Measurements from ENCODE around the gene VIPR2. TPM values are rescaled to one million over a fixed set of nuclear protein-coding genes. Genes with fewer than 3 reads are reported as not detected.
A peak's percentile ranks its signal among the peaks of the same experiment; 100 is the strongest.

Gene VIPR2
- total and polyA plus RNA-seq, 7 experiments from 2014 or later = 0.27 to 1.3 (median 0.98) TPM; not detected in 4

DNA sequence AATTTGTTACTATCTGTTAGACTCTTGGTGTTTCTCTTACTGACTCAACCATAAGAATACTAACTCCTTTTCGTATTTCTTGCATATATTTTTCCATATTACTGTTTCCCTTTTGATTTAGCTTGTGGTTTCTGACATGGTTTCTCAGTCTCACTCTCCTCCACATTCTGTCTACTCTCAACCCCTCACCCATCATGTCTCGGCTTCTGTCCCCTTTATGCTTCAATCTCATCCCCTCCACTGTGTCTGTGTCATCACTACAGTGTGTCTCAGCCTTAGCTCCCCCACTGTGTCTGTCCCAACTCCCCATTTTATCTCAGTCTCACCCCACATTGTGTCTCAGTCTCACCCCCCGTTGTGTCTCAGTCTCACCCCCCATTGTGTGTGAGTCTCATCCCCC lies 126.9 kb downstream of the VIPR2 start:
- intact Hi-C loops (cut with micrococcal nuclease) = no loop called here
- H3K9me3 ChIP-seq (ENCODE audit: control insufficient read depth in 2 of 3, low read length in 3 of 3) = no peaks in the 10 kb centered on the region
- no peaks in the 10 kb centered on the region for H3K36me3 ChIP-seq (ENCODE audit: control insufficient read depth in 2 of 3, insufficient read depth in 3 of 3, low read length in 3 of 3)
- no peak overlapping the region for H3K4me3 ChIP-seq (ENCODE audit: low read length)
- H3K27ac Mint-ChIP-seq = peak overlapping the region in 2 of 9 donors; percentile 54 to 84
- peaks cover 4 to 10% (median 7%) of the 10 kb centered on the region in 7 donors for H3K4me1 Mint-ChIP-seq
- H3K4me3 Mint-ChIP-seq = peak overlapping the region in 1 of 10 donors; percentile 34
- peaks cover 0 to 10% (median 0%) of the 10 kb centered on the region in 11 donors for H3K9me3 Mint-ChIP-seq
- ATAC-seq = no peak
- CTCF ChIA-PET = no interaction called here
- H3K4me1 ChIP-seq (ENCODE audit: control insufficient read depth in 2 of 2, insufficient read depth in 2 of 2, low read length in 2 of 2) = no peaks in the 10 kb centered on the region
- H3K27me3 ChIP-seq (ENCODE audit: control insufficient read depth in 2 of 2, insufficient read depth in 2 of 2, low read length in 2 of 2) = no peaks in the 10 kb centered on the region
- H3K36me3 Mint-ChIP-seq = no peaks in the 10 kb centered on the region
- peaks cover 0 to 4% (median 0%) of the 10 kb centered on the region in 5 donors for H3K27me3 Mint-ChIP-seq
- H3K27ac ChIP-seq (ENCODE audit: low read depth, low read length) = no peak overlapping the region
- no peak for DNase-seq
- POLR2A ChIA-PET = no interaction called here

DNA sequence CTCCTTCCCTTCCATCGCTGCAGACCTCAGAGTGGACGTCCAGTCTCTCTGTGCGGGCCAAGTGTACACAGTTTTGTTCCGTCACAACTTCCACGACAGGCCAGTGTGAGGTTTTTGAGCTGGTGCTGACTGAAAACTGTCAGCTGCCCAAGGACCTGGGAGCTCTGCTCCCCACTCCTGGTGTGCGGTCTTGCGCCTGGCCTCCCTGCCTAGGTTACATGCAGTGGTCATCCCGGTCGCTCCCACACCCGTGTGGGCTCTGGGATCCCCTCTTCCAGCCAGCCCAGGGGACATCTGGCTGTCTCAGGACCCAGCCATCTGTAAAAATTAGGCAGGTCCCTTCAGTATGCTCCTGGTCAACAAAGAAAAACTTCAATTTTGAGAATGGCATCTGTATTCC lies 127.5 kb downstream of the VIPR2 start:
- Histone ChIP-seq H3K4me3 (ENCODE audit: low read length) (no peak overlapping the region), H3K36me3 (ENCODE audit: control insufficient read depth in 2 of 3, insufficient read depth in 3 of 3, low read length in 3 of 3) (no peaks in the 10 kb centered on the region), H3K9me3 (ENCODE audit: control insufficient read depth in 2 of 3, low read length in 3 of 3) (no peaks in the 10 kb centered on the region), H3K27me3 (ENCODE audit: control insufficient read depth in 2 of 2, insufficient read depth in 2 of 2, low read length in 2 of 2) (no peaks in the 10 kb centered on the region), H3K4me1 (ENCODE audit: control insufficient read depth in 2 of 2, insufficient read depth in 2 of 2, low read length in 2 of 2) (no peaks in the 10 kb centered on the region), H3K27ac (ENCODE audit: low read depth, low read length) (no peak overlapping the region)
- peaks cover 5 to 13% (median 10%) of the 10 kb centered on the region in 7 donors for H3K4me1 Mint-ChIP-seq
- DNase-seq (no peak), ATAC-seq (no peak)
- ChIA-PET POLR2A (no interaction called here), CTCF (no interaction called here)
- H3K36me3 Mint-ChIP-seq = no peaks in the 10 kb centered on the region
- intact Hi-C loops (cut with micrococcal nuclease) = no loop called here
- H3K27ac Mint-ChIP-seq = no peak overlapping the region
- no peak overlapping the region for H3K4me3 Mint-ChIP-seq
- H3K9me3 Mint-ChIP-seq = peaks cover 0 to 10% (median 0%) of the 10 kb centered on the region in 11 donors
- peaks cover 0 to 4% (median 0%) of the 10 kb centered on the region in 5 donors for H3K27me3 Mint-ChIP-seq

DNA sequence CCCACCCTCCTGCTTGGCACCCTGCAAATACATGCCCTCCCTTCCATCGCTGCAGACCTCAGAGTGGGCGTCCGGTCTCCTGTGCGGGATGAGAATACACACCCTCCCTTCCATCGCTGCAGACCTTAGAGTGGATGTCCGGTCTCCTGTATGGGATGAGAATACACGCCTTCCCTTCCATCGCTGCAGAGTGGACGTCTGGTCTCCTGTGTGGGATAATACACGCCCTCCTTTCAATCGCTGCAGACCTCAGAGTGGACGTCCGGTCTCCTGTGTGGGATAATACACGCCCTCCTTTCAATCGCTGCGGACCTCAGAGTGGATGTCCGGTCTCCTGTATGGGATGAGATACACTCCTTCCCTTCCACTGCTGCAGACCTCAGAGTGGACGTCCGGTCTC lies 128.1 kb downstream of the VIPR2 start:
- H3K9me3 Mint-ChIP-seq = peaks cover 0 to 10% (median 0%) of the 10 kb centered on the region in 11 donors

DNA sequence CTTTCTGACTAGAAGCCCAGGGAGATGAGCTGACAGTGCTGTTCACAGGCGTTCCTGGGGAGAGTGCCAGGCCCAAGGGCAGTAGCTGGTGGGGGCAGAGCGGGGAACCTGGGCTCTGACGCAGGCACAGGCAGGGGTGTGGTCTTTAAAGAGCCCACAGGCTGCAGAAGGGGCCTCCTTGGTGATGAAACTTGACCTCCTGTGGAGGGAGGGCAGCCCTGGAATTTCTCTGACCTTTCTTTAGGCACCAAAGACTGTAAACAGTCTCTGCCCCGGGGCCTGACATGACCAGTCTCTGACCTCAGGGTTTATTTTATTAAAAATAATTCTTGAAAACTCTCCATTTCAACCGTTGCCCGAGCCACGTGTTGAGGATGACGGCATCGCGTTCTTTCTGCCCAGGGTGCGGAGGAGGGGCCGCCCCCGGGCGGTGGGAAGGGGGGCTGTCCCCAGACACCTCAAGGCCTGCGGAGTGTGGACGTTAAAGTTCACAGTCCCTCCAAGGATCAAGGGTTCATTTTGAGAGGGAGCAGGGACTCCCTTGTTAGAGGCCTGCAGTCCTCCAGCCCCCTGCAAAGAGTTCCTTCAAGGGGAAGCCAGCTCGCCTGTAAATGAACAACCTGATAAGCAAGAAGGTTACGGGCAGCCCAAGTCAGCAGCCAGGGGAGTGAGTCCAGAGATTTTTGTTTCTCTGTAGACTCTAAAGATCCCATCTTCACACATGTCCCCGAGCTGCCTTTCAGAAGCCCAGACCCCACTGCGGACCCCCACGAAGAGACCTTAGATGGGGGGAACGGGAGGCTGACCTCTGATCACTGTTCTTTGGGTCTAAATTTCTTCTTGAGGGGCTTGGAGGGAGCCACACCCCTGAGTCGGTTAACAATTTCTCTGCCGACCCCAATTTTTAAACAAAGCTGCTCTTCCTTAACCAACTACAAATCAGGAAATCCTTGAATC lies 128.9 kb downstream of the VIPR2 start:
- Mint-ChIP-seq H3K36me3 (no peaks in the 10 kb centered on the region), H3K4me3 (peak overlapping the region in 1 of 10 donors; percentile 38), H3K27ac (no peak overlapping the region), H3K4me1 (peaks cover 6 to 27% (median 24%) of the 10 kb centered on the region in 7 donors), H3K9me3 (peaks cover 0 to 6% (median 0%) of the 10 kb centered on the region in 11 donors), H3K27me3 (peaks cover 0 to 4% (median 3%) of the 10 kb centered on the region in 5 donors)
- Histone ChIP-seq H3K36me3 (ENCODE audit: control insufficient read depth in 2 of 3, insufficient read depth in 3 of 3, low read length in 3 of 3) (no peaks in the 10 kb centered on the region), H3K4me3 (ENCODE audit: low read length) (no peak overlapping the region), H3K9me3 (ENCODE audit: control insufficient read depth in 2 of 3, low read length in 3 of 3) (no peaks in the 10 kb centered on the region), H3K27ac (ENCODE audit: low read depth, low read length) (no peak overlapping the region), H3K4me1 (ENCODE audit: control insufficient read depth in 2 of 2, insufficient read depth in 2 of 2, low read length in 2 of 2) (no peaks in the 10 kb centered on the region), H3K27me3 (ENCODE audit: control insufficient read depth in 2 of 2, insufficient read depth in 2 of 2, low read length in 2 of 2) (no peaks in the 10 kb centered on the region)
- ATAC-seq (no peak), DNase-seq (no peak)
- CTCF ChIA-PET = no interaction called here
- POLR2A ChIA-PET = interaction anchor here (0.6 kb wide), 1 partner anchor 821 kb away, joined by 6 read pairs; no protein-coding TSS in a partner anchor
- intact Hi-C loops (cut with micrococcal nuclease) = no loop called here

More for the DNA sequence above, 128.1 kb downstream of the VIPR2 start:
- ChIA-PET CTCF (no interaction called here), POLR2A (no interaction called here)
- intact Hi-C loops (cut with micrococcal nuclease) = no loop called here
- Histone ChIP-seq H3K27ac (ENCODE audit: low read depth, low read length) (no peak overlapping the region), H3K4me1 (ENCODE audit: control insufficient read depth in 2 of 2, insufficient read depth in 2 of 2, low read length in 2 of 2) (no peaks in the 10 kb centered on the region), H3K9me3 (ENCODE audit: control insufficient read depth in 2 of 3, low read length in 3 of 3) (no peaks in the 10 kb centered on the region), H3K27me3 (ENCODE audit: control insufficient read depth in 2 of 2, insufficient read depth in 2 of 2, low read length in 2 of 2) (no peaks in the 10 kb centered on the region), H3K36me3 (ENCODE audit: control insufficient read depth in 2 of 3, insufficient read depth in 3 of 3, low read length in 3 of 3) (no peaks in the 10 kb centered on the region), H3K4me3 (ENCODE audit: low read length) (no peak overlapping the region)
- peaks cover 0 to 4% (median 0%) of the 10 kb centered on the region in 5 donors for H3K27me3 Mint-ChIP-seq
- H3K4me3 Mint-ChIP-seq = no peak overlapping the region
- peaks cover 5 to 19% (median 16%) of the 10 kb centered on the region in 7 donors for H3K4me1 Mint-ChIP-seq
- H3K36me3 Mint-ChIP-seq = no peaks in the 10 kb centered on the region
- ATAC-seq = no peak
- DNase-seq = no peak
- H3K27ac Mint-ChIP-seq = no peak overlapping the region

DNA sequence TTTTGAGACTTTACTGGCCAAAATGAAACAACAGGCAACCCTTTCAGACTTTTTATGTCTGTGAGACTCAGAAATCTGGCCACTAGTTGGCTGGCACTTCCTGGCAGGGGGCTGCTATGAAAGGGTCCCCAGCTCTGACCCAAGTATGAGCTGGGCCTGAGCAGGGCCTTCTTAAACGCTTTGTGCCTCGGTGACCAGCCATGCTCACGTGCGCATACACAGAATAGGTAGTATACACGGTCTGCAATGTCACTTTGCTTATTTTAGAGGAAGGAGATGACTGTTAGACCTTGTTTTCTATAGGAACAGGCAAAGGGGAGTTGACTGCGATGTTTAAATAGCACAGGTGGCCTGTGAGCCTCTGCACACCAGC lies 129.6 kb downstream of the VIPR2 start:
- no peak for ATAC-seq
- H3K27ac Mint-ChIP-seq = no peak overlapping the region
- no peak overlapping the region for H3K27ac ChIP-seq (ENCODE audit: low read depth, low read length)

DNA sequence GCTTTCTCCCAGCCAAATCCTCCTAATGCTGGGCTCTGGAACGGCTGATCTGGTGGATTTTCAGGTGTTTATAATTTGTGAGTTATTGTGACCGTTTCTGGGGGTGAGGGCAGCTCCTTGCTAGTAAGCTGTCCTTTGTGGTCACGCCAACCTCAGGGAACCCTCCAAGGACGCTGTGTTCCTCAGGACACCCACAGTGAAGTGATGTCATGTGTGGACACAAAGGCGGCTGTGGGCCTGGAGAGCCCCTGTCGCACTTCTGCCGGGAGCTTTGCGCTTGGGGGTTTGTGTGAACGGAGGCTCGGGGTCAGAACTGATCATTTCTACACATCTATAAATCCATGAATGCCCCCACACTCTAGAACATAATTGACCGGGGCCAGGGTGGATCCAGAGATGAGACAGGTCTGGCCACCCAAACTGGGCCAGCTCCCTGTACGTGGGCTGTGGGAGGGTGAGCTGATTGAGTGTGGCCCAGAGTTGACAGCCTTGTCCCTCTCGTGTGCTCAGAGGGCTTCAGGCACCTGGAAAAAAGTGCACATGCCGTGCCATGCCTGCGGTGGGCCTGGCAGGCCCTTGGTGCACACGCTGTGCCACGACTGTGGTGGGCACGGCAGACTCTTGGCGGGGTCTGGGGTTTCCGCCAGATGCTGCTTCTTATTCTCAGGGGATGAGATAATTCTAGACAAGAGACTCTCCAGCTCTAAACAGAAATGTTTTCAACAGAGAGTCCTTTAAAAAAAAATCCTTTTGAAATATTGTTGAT lies 130.2 kb downstream of the VIPR2 start:
- H3K27ac Mint-ChIP-seq = no peak overlapping the region
- no peak overlapping the region for H3K4me3 Mint-ChIP-seq
- DNase-seq = no peak
- ChIA-PET CTCF (no interaction called here), POLR2A (interaction anchor here (0.6 kb wide), 1 partner anchor 819 kb away, joined by 6 read pairs; no protein-coding TSS in a partner anchor)
- Histone ChIP-seq H3K9me3 (ENCODE audit: control insufficient read depth in 2 of 3, low read length in 3 of 3) (no peaks in the 10 kb centered on the region), H3K4me1 (ENCODE audit: control insufficient read depth in 2 of 2, insufficient read depth in 2 of 2, low read length in 2 of 2) (no peaks in the 10 kb centered on the region), H3K4me3 (ENCODE audit: low read length) (no peak overlapping the region), H3K27ac (ENCODE audit: low read depth, low read length) (no peak overlapping the region), H3K27me3 (ENCODE audit: control insufficient read depth in 2 of 2, insufficient read depth in 2 of 2, low read length in 2 of 2) (no peaks in the 10 kb centered on the region), H3K36me3 (ENCODE audit: control insufficient read depth in 2 of 3, insufficient read depth in 3 of 3, low read length in 3 of 3) (no peaks in the 10 kb centered on the region)
- no peaks in the 10 kb centered on the region for H3K36me3 Mint-ChIP-seq
- peaks cover 6 to 29% (median 23%) of the 10 kb centered on the region in 7 donors for H3K4me1 Mint-ChIP-seq
- ATAC-seq = no peak
- peaks cover 0 to 5% (median 0%) of the 10 kb centered on the region in 5 donors for H3K27me3 Mint-ChIP-seq
- peaks cover 0 to 3% (median 0%) of the 10 kb centered on the region in 11 donors for H3K9me3 Mint-ChIP-seq
- intact Hi-C loops (cut with micrococcal nuclease) = no loop called here

More for the DNA sequence above, 129.6 kb downstream of the VIPR2 start:
- H3K27me3 ChIP-seq (ENCODE audit: control insufficient read depth in 2 of 2, insufficient read depth in 2 of 2, low read length in 2 of 2) = no peaks in the 10 kb centered on the region
- H3K4me3 ChIP-seq (ENCODE audit: low read length) = no peak overlapping the region
- ChIA-PET CTCF (no interaction called here), POLR2A (interaction anchor here (0.6 kb wide), 1 partner anchor 820 kb away, joined by 6 read pairs; no protein-coding TSS in a partner anchor)
- no peaks in the 10 kb centered on the region for H3K4me1 ChIP-seq (ENCODE audit: control insufficient read depth in 2 of 2, insufficient read depth in 2 of 2, low read length in 2 of 2)
- peaks cover 6 to 29% (median 23%) of the 10 kb centered on the region in 7 donors for H3K4me1 Mint-ChIP-seq
- H3K9me3 Mint-ChIP-seq = peaks cover 0 to 3% (median 0%) of the 10 kb centered on the region in 11 donors
- H3K27me3 Mint-ChIP-seq = peaks cover 0 to 5% (median 0%) of the 10 kb centered on the region in 5 donors
- H3K4me3 Mint-ChIP-seq = no peak overlapping the region
- H3K36me3 ChIP-seq (ENCODE audit: control insufficient read depth in 2 of 3, insufficient read depth in 3 of 3, low read length in 3 of 3) = no peaks in the 10 kb centered on the region
- no peaks in the 10 kb centered on the region for H3K36me3 Mint-ChIP-seq
- DNase-seq = no peak
- intact Hi-C loops (cut with micrococcal nuclease) = no loop called here
- no peaks in the 10 kb centered on the region for H3K9me3 ChIP-seq (ENCODE audit: control insufficient read depth in 2 of 3, low read length in 3 of 3)
